HG02870 (cell line): ENCODE measurements around the gene MEGF11.
A peak's percentile ranks its signal among the peaks of the same experiment; 100 is the strongest.

ENCODE experiments used
- ATAC-seq: cut with Tn5 transposase; IDR thresholded peaks from one replicate; pipeline ENCODE4 v1.9.1; 2021; ENCODE audit warnings: mild to moderate bottlenecking, moderate library complexity; ENCODE audit not compliant: unreplicated experiment

Gene MEGF11

GRCh38 chr15:66172324-66172980 is 81.1 kb downstream of the MEGF11 start:
- no peak for ATAC-seq

DNA sequence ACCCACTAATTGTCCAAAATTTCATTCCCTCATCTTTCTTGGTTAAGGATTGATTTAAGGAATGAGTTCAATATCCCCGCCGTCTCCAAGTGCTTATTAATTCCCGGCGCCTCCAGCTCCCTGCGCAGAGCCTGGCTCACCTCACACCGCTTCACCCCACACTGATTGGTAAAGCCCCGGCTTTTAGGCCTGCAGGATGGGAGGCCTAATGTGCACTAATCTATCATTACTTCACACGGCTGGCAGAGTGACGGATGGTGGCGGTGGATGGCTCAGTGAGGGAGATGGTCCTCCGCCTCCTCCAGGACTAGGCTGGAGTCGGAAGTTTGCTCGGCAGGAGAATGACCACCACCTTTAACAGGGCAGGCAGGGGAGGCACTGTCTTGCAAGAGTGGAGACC is 81.7 kb downstream of the MEGF11 start:
- ATAC-seq = no peak

DNA sequence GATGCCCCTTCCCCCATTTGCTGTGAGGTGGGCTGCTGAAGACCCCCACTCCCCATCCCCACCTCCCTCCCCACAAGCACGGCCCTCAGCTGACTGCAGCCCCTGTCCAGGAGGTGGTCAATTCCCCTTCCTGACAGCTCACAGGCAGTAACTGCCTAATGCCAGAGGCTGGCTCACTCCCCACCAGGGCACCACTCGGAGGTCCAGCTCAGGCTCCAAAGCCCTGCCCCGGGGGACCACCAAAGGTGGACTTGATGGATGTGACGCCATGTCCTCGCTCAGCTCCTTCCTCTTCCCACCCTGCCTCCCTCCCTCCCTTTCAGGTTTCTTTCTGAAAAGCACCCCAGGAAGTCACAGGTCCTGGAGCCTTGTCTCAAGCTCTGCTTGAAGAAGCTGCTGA is 82.8 kb downstream of the MEGF11 start:
- no peak for ATAC-seq

DNA sequence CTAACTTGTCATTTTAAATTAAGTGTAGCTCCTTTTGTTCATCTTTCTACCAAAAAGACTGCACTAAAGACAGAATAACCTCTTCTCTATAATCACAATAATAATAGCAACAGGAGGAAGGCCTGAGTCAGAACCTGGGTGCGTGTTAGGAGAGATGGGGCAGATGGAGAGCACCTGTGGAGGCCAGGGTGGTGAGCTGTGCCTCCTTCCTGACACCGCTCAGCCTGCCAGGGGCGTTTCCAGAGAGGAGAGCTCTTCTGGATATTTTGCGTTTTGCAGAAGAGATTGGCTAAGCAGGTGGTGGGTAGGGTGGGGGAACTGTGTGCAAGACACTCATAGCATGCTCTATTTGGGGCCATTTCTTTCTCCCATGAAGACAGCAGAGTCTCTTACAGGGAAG is 83.5 kb downstream of the MEGF11 start:
- no peak for ATAC-seq

DNA sequence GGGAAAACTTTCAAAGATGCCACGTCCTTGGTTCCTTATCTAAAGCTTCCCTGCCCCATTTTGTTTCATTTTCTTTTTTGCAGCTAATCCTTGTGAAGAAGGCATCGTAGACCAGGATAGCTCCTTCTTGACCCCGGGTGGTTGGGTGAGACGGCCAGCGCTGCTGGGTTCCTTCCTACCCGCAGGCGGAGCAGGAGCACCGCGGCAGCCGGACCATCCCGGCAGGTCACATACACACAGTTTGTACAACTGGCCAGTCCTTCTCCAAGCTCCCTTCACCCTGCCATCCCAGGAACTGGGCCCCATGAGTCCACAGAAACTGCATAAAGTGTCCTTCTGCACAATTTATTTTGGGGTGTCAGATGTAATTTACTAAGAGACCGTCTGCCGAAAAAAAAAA is 83.9 kb downstream of the MEGF11 start:
- no peak for ATAC-seq

DNA sequence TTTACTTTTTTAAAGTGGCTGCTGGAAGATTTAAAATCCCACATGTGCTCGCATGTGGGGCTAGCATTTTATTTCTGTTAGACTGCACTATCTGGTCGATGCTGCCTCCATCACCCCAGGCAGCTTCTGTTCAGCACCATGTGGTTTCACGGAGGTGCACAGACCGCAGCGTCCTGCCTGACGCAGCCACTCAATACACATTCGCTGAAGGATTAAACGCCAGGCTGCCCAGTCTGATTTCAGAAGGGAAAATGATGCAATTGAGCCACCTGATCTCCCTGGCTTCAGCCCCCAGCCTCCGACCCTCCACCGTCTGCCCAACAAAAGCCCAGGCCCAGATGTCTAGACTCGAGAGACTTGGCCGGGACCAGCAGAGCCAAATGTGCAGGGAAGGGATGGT is 84.5 kb downstream of the MEGF11 start:
- no peak for ATAC-seq

- ATAC-seq = no peak
Observed at GRCh38 chr15:66167854-66168253, 85.7 kb downstream of the MEGF11 start.

DNA sequence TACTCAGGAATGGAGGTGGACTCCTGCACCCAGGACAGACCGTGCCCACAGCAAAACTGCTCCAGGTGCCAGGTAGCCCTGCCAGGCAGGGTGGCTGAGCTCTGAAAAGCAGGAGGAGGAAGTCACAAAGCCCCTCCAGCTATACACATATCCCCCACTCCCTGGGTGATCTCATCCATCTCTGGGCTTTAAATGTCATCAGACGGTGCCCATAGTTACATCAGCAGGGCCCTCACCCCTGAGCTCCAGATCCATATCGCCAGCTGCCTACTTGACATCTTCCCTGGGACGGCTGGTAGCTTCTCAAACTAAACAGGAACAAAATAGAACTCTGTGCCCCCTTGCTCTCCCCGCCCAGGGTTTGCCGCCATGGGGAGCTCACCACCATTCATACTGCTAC is 87.7 kb downstream of the MEGF11 start:
- no peak for ATAC-seq

DNA sequence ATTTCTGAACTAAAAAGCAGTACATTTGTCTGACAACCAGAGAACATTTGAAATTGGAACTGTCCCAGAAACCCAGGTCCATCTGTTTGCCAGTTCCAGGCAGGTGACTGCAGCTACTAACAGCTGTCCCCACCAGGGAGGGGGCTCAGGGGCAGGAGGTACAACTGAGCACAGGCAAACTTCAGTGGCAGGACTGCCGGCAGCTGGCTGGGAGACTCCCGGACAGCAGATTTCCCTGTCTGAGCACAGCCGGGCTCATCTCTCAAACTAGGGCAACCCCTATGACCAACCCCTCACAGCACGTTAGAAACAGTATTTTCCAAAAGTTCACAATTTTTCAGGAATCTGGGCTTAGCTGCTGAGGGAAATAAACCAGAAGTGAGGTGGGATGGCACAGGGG is 88.8 kb downstream of the MEGF11 start:
- ATAC-seq = no peak

DNA sequence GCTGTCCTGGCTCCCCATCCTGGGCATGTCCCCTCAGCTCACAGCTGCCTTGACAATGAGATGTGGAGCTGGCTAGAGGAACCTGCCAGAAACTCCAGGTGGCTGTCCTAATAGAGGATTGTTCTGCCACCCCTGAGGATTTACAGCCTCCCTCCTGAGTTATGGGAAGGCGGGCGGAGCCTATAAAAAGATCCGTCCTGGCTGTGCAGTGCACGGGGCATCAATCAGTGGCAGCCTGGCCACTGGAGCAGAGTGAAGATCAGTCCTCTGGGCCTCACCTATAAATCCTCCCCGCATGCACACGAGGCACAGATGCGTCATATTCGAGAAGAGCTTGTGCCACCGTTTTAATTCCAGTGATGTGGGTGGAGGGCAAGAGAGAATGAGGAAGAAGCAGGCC is 90.0 kb downstream of the MEGF11 start:
- no peak for ATAC-seq

GRCh38 chr15:66162286-66162685 is 91.3 kb downstream of the MEGF11 start:
- no peak for ATAC-seq

DNA sequence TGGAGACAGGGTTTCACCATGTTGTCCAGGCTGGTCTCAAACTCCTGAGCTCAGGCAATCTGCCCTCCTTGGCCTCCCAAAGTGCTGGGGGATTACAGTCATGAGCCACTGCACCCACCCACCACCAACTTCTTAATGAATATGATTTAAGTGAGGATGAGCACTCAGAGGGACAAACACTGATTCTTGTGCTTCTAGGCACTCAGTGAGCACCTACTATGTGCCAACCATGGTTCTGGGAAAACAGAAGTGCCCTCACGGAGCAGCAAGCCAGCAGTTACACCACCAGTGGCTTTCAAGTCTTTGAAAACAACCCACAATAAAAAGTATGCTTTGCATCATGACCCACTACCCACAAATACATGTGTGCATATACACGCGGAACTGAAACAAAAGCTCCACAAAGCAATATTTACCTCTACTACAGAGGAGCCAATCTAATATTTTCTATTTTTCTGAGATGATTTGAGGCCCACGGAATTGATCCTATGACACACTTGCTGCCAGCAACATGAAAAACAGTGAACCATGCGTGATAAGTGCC is 91.9 kb downstream of the MEGF11 start:
- ATAC-seq = no peak

GRCh38 chr15:66161108-66161507 is 92.4 kb downstream of the MEGF11 start:
- ATAC-seq = no peak

DNA sequence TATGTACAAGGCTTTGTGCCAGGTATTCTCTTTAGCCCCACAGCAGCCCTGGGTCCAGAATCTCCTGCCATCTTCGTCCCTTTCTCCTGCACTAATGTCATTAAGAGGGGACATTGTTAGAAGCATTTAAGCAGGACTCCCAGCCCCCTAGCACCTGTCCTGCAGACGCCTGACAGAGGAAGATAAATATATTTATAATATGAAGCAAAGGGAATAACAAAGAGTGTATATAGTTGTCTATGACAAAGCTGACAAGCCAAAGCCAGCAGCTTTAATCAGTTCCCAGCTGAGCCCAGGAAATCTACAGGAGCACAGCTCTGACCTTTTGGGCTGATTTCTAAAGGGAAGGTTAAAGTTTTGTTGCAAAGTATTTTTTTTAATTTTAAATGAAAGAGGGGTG is 96.0 kb downstream of the MEGF11 start:
- ATAC-seq = no peak

- ATAC-seq = no peak
Observed at GRCh38 chr15:66156310-66156975, 97.1 kb downstream of the MEGF11 start.

DNA sequence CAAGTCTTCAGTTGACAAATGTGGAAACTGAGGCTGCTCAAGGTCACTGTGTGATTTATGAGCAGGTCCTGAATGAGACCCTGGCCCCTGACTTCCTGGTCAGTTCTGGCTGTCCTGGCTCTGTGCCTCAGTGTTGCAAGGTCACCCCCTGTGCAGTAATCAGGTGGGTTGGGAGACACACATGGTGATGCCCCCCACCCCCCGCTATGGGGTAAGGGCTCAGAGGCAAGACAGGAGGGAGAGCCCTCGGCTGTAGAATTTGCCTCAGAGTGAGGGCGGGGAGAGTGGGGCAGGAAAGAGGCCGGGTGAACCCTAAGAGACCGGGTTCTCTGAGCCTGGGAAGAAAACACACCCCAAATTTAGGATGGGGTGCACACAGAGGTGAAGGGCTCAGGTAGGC is 98.5 kb downstream of the MEGF11 start:
- ATAC-seq = no peak

DNA sequence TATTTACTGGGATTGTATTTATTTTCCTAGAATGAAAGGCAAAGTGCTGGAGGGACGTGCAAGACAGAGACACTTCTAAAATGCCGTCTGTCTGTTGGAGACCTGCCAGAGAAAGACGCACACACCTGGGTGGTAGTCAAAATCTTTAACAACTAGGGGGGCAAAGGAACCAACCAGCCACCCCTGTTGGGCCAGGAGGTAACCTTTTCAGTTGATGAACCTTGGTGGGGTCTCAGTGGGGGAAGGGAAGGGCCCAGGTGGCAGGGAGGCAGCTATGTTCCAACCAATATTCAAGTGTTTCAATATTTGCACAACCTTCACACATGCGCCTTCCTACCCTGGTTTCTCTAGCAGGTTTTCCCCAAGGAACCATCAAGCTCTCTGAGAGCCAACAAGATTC is 99.0 kb downstream of the MEGF11 start:
- no peak for ATAC-seq

GRCh38 chr15:66153549-66154415 is 99.8 kb downstream of the MEGF11 start:
- ATAC-seq = peak; percentile 82

- ATAC-seq = no peak
Observed at GRCh38 chr15:66152650-66153049, 100.9 kb downstream of the MEGF11 start.

- no peak for ATAC-seq
Observed at GRCh38 chr15:66151809-66152208, 101.7 kb downstream of the MEGF11 start.

- ATAC-seq = no peak
Observed at GRCh38 chr15:66149871-66150270, 103.7 kb downstream of the MEGF11 start.

GRCh38 chr15:66148187-66148586 is 105.4 kb downstream of the MEGF11 start:
- ATAC-seq = no peak
